Measurements from ENCODE around the gene ATP1A1. TPM values are rescaled to one million over a fixed set of nuclear protein-coding genes. Genes with fewer than 3 reads are reported as not detected.
A peak's percentile ranks its signal among the peaks of the same experiment; 100 is the strongest.

ATP1A1 gene
- total RNA-seq, 1 experiment from 2014 or later, result 63.0 TPM

GRCh38 chr1:116436611-116436970, 63.5 kb downstream of the ATP1A1 start:
- DNase-seq (ENCODE audit: low read depth), result no peak

- DNase-seq (ENCODE audit: low read depth), result no peak
These were observed 66.7 kb downstream of the ATP1A1 start for GRCh38 chr1:116439701-116440100.

- no peak for DNase-seq (ENCODE audit: low read depth)
These were observed 67.7 kb downstream of the ATP1A1 start for GRCh38 chr1:116440731-116441130.

DNA sequence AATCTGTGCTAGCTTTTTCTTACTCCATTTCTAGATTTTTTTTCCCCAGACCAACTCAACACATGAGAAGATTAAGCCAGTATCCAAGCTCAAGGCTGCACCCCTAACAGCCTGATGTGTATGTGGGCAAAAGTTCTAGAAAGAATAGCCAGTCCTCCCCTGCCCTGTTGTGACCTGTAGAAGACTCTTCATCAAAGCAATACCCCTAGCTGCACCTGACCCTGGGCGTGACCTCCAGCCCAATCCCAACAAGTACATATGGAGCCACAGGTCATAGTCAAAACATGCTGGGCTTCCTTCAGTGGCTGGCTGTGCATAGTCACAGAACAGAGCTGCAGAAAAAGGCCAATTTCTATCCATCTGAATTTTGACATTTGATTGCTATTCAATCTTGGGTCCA, 72.5 kb downstream of the ATP1A1 start:
- DNase-seq (ENCODE audit: low read depth), result no peak

DNA sequence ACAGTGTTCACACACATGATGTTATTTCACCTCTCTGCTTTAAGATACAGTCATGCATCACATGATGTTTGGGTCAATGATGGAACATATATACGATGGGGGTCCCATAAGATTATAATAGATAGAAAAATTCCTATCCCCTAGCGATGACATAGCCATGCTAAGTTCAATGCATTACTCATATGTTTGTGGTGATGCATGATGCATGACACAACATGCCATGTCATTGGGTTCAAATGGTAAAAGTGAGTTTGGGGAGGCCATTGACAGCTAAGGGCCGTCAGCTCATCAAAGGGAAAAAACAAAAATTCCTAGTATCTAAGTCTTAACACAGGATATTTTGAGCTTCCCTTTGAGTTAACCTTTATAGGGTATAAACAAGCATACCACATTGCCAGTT, 73.6 kb downstream of the ATP1A1 start:
- DNase-seq (ENCODE audit: low read depth), result no peak

GRCh38 chr1:116448785-116449385, 75.8 kb downstream of the ATP1A1 start:
- peak; percentile 27 for DNase-seq (ENCODE audit: low read depth)

DNA sequence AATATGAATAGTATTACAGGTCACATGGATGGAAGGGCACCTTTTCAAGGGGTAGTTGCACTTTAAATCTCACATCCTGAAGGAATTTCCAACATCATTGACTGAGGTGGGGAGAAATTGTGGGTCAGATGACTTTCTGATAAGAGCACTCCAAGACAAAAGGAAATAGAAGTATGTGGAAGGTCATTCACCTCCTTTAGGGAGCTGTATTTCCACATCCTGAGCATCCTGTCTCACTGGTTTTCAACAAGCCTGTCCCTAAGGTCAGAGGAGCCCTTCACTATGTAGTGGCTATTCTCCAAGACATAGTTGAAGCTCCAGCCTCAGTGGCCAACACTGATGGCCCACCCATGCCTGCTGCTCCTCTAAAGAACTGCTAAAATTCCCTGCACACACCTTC, 76.5 kb downstream of the ATP1A1 start:
- no peak for DNase-seq (ENCODE audit: low read depth)

DNA sequence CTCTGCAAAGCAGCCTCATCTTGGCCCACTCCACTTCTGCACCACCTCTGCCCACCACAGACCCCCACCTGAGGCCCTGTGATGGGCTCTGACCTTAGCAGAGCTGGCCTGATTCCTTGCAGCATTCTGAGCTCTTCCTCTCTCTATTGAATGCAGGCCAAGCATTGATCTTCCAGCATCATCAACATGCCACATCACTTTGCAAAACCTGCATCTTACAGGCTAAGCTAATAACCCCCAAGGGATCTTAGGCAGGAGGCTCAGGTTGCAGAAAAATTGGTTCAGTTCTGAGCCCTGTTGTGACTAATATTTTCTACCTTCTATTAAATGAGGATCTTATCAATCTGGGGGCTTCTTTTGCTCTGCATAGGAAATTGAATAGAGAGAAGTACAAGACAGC, 78.7 kb downstream of the ATP1A1 start:
- no peak for DNase-seq (ENCODE audit: low read depth)

GRCh38 chr1:116453481-116453880, 80.4 kb downstream of the ATP1A1 start:
- DNase-seq (ENCODE audit: low read depth), result no peak

DNA sequence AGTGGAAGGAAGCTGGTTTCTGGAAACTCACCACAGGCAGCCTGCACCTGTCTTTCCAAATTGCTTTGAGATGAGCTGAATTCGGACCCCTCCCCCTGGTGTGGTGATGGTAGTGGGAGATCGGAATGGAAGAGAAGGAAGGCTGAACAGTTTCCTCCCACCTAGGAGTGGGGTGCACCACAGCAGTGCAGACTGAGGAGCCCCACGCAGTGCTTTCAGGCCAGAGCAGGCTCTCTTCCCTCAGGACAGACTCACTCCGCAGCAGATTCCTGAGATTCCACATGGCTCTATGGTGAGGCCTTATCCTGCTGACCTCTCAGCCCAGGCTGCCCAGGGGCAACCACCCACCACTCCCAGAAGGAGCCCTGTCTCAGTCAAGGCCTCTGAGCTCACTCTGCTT, 80.9 kb downstream of the ATP1A1 start:
- no peak for DNase-seq (ENCODE audit: low read depth)

Other genes starting within 250 kb of the ATP1A1 start
- 41.9 and 49.0 TPM in 2 replicates for gene CD58, start 197.8 kb downstream of the ATP1A1 start, total RNA-seq (2014; rRNA removed; shearing (Covaris generic))

Data from Daoy (cell line).